ENCODE data around the gene DNM3.

The DNM3 gene

DNA sequence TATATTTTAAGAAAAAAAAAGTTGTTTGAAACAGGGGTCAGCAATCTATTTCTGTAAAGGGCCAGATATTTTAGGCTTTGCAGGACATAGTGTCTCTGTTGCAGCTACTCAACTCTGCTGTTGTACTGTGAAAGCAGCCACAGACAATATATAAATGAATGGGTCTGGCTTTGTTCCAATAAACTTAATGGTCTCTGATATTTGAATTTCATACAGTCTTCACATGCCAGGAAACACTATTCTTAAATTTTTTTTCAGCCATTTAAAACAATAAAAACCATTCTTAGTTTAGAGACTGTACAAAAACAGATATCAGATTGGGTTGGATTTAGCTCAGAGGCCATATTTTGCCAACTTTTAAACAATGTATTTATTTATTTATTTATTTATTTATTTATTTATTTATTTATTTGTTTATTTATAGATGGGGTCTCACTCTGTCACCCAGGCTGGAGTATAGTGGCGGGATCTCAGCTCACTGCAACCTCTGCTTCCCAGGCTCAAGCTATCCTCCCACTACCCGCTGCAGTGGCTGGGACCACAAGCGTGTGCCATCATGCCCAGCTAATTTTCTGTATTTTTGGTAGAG lies 102.8 kb downstream of the DNM3 start:
- no peak for DNase-seq (ENCODE audit: low spot score)
- in situ Hi-C loops (cut with MboI; ENCODE audit: low pct_unique_long_range_greater_than_20kb, low sequenced_read_pairs, unreplicated experiment) = no loop called here
- TF ChIP-seq, protein P1, sequence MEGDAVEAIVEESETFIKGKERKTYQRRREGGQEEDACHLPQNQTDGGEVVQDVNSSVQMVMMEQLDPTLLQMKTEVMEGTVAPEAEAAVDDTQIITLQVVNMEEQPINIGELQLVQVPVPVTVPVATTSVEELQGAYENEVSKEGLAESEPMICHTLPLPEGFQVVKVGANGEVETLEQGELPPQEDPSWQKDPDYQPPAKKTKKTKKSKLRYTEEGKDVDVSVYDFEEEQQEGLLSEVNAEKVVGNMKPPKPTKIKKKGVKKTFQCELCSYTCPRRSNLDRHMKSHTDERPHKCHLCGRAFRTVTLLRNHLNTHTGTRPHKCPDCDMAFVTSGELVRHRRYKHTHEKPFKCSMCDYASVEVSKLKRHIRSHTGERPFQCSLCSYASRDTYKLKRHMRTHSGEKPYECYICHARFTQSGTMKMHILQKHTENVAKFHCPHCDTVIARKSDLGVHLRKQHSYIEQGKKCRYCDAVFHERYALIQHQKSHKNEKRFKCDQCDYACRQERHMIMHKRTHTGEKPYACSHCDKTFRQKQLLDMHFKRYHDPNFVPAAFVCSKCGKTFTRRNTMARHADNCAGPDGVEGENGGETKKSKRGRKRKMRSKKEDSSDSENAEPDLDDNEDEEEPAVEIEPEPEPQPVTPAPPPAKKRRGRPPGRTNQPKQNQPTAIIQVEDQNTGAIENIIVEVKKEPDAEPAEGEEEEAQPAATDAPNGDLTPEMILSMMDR (IDR thresholded peaks at IDR 0.05; ENCODE audit: extremely low read depth, insufficient read depth, missing control alignments) = no peak

DNA sequence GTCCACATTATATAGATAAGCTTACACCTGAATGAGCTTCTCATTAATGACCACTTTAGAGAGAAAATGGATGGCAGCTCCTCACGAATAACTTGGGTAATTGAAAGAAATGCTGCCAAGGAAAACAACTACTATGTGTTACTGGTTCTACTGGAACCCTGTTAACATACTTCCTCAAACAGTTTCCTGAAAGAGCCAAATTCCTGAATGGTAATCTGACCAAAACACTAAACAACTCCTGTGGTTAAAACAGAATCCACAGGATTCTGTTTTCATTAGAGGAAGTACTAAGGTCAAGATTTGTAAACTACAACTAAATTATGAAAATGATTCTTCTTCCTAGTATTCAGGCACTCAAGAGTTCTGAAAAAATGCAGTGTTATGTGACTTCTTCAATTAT lies 107.2 kb downstream of the DNM3 start:
- in situ Hi-C loops (cut with MboI; ENCODE audit: low pct_unique_long_range_greater_than_20kb, low sequenced_read_pairs, unreplicated experiment) = no loop called here
- TF ChIP-seq, protein P1 (IDR thresholded peaks at IDR 0.05; ENCODE audit: extremely low read depth, insufficient read depth, missing control alignments) = no peak
- no peak for DNase-seq (ENCODE audit: low spot score)

DNA sequence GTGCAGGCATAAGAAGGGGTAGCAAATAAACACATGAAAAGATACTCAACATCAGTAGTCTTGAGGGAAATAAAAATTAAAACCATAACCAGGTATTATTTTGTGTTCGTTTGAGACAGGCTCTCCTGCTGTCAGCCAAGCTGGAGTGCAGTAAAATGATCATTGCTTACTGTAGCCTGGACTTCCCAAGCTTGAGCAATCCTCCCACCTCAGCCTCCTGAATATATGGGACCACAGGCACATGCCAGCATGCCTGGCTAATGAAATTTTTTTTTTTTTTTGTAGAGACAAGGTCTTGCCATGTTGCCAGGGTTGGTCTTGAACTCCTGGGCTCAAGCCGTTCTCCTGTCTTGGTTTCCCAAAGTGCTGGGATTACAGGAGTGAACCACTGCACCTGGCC lies 108.0 kb downstream of the DNM3 start:
- DNase-seq (ENCODE audit: low spot score) = no peak
- TF ChIP-seq, protein P1 (IDR thresholded peaks at IDR 0.05; ENCODE audit: extremely low read depth, insufficient read depth, missing control alignments) = no peak
- in situ Hi-C loops (cut with MboI; ENCODE audit: low pct_unique_long_range_greater_than_20kb, low sequenced_read_pairs, unreplicated experiment) = no loop called here

DNA sequence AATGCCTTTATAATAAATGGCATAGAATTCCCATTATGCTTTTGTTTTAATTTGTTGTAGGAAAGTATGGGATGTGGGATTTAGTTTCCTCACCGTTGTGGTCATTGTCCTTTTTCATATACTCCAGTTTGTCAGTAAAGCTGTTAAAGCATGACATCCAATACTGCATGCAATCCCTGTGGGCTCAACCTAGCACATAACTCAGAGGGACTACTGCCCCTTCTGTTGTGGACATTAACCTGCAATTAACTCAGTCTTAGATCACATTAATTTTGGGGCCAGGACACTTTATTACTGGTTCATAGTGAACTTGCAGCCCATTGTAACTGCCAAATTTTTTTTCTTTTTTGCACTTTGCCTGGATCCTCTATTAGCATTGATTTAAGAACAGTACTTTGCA lies 112.5 kb downstream of the DNM3 start:
- TF ChIP-seq, protein P1 (IDR thresholded peaks at IDR 0.05; ENCODE audit: extremely low read depth, insufficient read depth, missing control alignments) = no peak
- in situ Hi-C loops (cut with MboI; ENCODE audit: low pct_unique_long_range_greater_than_20kb, low sequenced_read_pairs, unreplicated experiment) = no loop called here
- DNase-seq (ENCODE audit: low spot score) = no peak

DNA sequence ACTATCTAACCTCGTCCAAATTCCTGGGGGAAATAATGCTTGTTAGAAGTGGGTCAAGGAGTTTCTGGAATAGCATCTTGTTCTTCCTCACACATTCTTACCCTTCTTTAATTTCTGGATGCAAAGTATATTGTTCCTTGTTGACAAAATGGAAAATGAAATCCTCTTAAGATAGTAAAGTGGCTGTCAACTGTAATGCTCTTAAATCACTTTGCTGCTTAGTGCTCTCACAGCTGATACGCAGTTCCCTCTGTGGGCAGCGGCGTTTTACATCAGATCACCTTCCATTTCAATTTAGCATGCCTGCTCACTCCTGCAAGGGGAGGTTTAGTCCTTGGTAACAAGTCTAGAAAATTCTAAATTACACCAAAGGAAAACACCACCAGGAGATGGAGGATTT lies 113.1 kb downstream of the DNM3 start:
- in situ Hi-C loops (cut with MboI; ENCODE audit: low pct_unique_long_range_greater_than_20kb, low sequenced_read_pairs, unreplicated experiment) = no loop called here
- DNase-seq (ENCODE audit: low spot score) = no peak
- TF ChIP-seq, protein P1 (IDR thresholded peaks at IDR 0.05; ENCODE audit: extremely low read depth, insufficient read depth, missing control alignments) = no peak

DNA sequence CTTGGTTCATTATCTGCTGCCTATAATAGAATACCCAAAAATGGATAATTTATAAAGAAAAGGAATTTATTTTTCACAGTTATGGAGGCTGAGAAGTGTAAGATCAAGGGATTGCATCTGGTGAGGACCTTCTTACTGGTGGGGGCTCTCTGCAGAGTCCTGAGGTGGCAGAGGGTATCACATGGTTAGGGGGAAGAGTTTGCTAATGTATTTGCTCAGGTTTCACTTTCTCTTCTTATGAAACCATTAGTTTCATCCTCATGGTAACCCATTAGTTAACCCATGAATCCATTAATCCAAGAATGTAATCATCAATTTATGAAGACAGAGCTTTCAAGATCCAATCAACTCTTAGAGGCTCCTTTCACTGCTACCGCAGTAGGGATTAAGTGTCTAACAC lies 120.6 kb downstream of the DNM3 start:
- in situ Hi-C loops (cut with MboI; ENCODE audit: low pct_unique_long_range_greater_than_20kb, low sequenced_read_pairs, unreplicated experiment) = no loop called here
- TF ChIP-seq, protein P1 (IDR thresholded peaks at IDR 0.05; ENCODE audit: extremely low read depth, insufficient read depth, missing control alignments) = no peak
- DNase-seq (ENCODE audit: low spot score) = no peak

DNA sequence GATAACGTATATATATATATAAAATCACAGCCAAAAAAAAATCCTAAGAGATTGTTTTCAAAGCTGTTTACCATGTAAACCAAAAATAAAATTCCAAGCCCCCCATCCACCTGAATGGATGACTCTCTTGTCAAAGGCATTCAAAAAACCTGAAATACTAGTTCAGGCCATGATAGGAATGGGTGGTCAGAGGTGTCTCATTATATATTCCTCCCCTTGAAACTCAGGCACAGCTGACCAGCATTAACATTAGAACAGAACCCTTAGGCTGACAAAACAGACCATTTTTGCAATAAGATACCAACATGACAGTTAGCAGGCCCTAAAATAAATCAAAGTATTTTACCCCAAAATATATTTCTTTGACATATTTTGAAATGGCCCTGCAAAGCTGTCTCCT lies 122.5 kb downstream of the DNM3 start:
- TF ChIP-seq, protein P1 (IDR thresholded peaks at IDR 0.05; ENCODE audit: extremely low read depth, insufficient read depth, missing control alignments) = no peak
- in situ Hi-C loops (cut with MboI; ENCODE audit: low pct_unique_long_range_greater_than_20kb, low sequenced_read_pairs, unreplicated experiment) = no loop called here
- no peak for DNase-seq (ENCODE audit: low spot score)

All from GM13977 (cell line).